ENCODE results near the gene PRKCA.

- TF ChIP-seq, protein P1, sequence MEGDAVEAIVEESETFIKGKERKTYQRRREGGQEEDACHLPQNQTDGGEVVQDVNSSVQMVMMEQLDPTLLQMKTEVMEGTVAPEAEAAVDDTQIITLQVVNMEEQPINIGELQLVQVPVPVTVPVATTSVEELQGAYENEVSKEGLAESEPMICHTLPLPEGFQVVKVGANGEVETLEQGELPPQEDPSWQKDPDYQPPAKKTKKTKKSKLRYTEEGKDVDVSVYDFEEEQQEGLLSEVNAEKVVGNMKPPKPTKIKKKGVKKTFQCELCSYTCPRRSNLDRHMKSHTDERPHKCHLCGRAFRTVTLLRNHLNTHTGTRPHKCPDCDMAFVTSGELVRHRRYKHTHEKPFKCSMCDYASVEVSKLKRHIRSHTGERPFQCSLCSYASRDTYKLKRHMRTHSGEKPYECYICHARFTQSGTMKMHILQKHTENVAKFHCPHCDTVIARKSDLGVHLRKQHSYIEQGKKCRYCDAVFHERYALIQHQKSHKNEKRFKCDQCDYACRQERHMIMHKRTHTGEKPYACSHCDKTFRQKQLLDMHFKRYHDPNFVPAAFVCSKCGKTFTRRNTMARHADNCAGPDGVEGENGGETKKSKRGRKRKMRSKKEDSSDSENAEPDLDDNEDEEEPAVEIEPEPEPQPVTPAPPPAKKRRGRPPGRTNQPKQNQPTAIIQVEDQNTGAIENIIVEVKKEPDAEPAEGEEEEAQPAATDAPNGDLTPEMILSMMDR (IDR thresholded peaks at IDR 0.05; ENCODE audit: low read depth, low read length): no peak
- no peak for TF ChIP-seq EZH2phosphoT487 (IDR thresholded peaks at IDR 0.05; ENCODE audit: low read depth)
Measured at GRCh38 chr17:66711401-66711800, 409.0 kb downstream of the PRKCA start.
